GM18505 (cell line): ENCODE measurements around the gene ALKBH3.

Experiments
- ATAC-seq: cut with Tn5 transposase; IDR thresholded peaks from one replicate; pipeline ENCODE4 v1.9.1; 2021; ENCODE audit not compliant: unreplicated experiment
- POLR2A ChIP-seq: IDR thresholded peaks from 4 replicates; pipeline ENCODE4 v1.6.1; 2011; ENCODE audit warnings: borderline replicate concordance; ENCODE audit not compliant: insufficient read depth, insufficient read length; ENCODE audit errors: extremely low read depth

Gene ALKBH3

DNA sequence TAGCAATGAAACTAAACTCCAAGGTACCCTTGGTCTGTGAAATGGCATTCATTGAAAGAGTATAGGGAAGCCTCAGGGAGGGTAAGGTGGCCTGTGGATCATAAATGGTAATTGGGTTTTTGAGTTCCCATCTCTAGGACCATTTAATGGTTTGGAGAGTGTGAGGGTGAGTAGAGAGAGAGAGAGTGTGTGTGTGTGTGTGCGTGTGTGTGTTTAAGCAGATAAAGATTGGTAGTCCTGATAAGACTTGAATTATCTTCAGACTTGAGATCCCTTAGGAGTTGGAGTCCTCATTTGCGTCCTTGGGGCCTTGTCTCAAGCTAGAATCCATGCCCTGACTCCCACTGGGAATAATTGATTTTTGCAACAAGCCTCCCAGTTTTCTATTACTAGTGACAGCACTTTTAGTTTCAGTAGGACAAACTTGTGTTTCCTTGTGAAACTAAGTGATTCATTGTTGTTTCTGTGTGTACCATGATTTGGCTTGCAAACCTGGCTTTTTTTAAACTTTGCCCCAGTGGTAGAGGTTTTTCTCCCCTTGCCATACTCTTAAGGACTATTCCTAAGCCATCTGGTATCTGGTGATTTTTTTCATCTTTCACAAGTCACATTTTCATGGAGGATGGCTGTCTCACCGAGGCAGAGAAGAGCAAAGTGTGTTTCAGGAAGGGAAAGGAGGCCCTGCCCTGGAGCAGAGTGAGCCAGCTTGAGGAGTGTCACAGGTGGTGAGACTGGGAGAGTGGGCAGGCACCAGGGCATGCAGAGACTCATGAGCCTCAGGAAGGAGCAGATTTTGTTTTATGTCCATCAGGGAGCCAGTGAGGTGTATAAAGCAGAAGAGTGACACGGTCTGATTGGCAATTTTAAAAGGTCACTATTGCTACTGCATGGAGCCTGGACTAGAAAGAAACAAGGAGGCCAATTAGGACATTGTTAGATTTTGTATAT lies 26.7 kb downstream of the ALKBH3 start:
- ATAC-seq: no peak
- no peak for TF ChIP-seq POLR2A

GRCh38 chr11:43908191-43908590 lies 27.6 kb downstream of the ALKBH3 start:
- ATAC-seq: no peak
- no peak for TF ChIP-seq POLR2A

GRCh38 chr11:43908683-43909082 lies 28.1 kb downstream of the ALKBH3 start:
- ATAC-seq: no peak
- no peak for TF ChIP-seq POLR2A

DNA sequence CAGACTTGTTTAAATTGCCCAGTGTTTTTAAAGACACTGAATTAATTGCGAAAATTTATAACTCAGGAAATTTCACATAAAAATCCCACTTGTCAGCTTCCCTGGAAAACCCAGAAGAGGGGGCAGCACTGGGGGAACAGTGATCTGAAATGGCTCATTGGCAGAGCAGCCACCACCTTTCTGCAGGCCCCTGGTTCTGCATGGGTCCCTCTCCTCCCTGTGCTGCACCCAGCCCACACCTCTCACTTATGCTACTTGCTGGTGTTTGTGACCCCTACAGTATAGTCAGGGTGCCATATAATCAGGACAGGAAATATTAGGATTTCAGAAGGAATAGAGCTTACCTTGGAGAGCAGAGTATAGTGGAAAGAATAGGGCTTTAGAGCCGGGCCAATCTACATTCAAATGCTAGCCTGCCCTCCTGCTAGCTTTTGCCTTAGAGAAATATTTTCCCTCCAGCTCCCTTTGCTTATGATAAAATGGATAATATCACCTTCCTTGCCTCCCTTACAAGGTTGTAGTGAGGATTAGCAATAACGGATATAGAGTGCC lies 33.3 kb downstream of the ALKBH3 start:
- TF ChIP-seq POLR2A: no peak
- ATAC-seq: no peak

GRCh38 chr11:43914466-43914865 lies 33.8 kb downstream of the ALKBH3 start:
- no peak for ATAC-seq
- no peak for TF ChIP-seq POLR2A

GRCh38 chr11:43916621-43917020 lies 36.0 kb downstream of the ALKBH3 start:
- TF ChIP-seq POLR2A: no peak
- no peak for ATAC-seq

DNA sequence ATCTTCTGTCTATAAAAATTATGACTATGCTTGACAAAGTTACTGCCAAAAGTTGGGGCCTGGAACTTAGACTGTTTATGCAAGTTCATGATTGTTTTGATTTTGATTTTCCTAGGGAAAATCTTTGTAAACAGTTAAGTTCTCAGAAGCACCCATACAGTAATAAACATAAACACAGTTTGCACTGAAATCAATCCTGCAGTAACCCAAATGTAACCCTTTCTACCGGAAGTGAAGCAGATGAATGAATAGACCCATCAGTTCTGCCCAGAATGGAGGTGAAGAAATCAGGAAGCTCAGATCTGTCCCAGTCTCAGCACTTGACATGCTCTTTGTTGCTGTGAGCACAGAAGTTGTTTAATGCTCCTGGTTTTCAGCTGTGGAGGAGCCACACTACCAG lies 37.2 kb downstream of the ALKBH3 start:
- ATAC-seq: no peak
- no peak for TF ChIP-seq POLR2A

- no peak for ATAC-seq
- no peak for TF ChIP-seq POLR2A
Observed at GRCh38 chr11:43918662-43919061, 38.0 kb downstream of the ALKBH3 start.

- ATAC-seq: no peak
Observed at GRCh38 chr11:43919852-43920597, 39.4 kb downstream of the ALKBH3 start.

GRCh38 chr11:43920598-43921419 lies 40.2 kb downstream of the ALKBH3 start:
- no peak for TF ChIP-seq POLR2A
- ATAC-seq: peak; percentile 52

More at GRCh38 chr11:43919852-43920597, 39.4 kb downstream of the ALKBH3 start:
- no peak for TF ChIP-seq POLR2A

- TF ChIP-seq POLR2A: no peak
- no peak for ATAC-seq
Observed at GRCh38 chr11:43921561-43922294, 41.1 kb downstream of the ALKBH3 start.

- no peak for TF ChIP-seq POLR2A
- no peak for ATAC-seq
Observed at GRCh38 chr11:43922295-43922648, 41.6 kb downstream of the ALKBH3 start.

DNA sequence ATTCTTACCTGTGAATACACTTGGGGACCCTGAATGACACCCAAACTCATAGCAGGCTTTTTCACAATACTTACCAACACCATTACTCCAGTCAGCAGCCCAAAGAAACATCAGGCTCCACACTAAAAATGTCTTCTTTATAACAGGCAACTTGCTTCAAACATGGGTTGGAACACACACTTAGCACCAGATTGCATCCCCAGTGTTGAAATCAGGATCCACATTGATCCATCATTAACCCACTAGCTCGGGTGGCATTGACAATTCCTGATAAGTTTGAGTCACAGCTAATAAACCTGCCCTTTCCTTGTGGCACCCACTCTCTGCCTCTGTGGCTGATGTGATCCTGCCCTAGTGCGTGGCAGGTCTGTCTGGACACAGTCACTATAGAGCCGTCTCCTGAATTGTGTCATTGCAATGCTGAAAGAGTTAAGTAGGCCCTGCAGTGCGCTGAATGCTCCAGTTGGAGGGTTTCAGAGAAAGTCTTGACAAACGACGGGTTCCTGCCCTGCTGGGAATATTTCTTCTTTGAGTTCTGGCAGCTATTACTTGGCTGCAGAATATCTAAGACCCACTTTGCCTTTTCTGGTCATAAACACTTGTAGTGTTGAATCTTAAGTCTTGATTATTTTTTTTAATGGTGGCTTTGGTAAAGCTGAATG lies 42.2 kb downstream of the ALKBH3 start:
- no peak for TF ChIP-seq POLR2A
- ATAC-seq: no peak
